Measurements from ENCODE around the gene RASSF5.
"Not testable (repeated sequence)": the region's sequence is repeated elsewhere in the genome, so short reads cannot be mapped to it uniquely, and the experiment has no call there.

The RASSF5 gene

DNA sequence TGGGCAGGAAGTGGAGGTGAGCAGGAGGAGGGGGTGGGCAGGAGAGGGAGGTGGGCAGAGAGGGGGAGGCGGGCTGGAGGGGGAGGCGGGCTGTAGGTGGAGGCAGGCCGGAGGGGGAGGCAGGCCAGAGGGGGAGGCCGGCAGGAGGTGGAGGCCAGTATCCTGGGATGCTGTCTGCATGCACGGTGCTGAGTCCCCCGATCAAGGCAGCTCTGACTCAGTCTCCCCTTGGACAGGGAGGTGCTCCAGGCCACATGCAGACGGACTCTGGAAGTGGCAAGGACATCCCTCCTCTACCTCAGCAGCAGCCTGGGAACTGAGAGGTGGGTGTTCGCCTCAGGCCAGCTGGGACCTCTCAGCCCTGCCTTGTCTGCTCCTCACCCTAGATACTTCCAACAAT is 27.1 kb upstream of the RASSF5 start:
- no peak overlapping the region for H3K4me3 ChIP-seq (ENCODE audit: low read length)
- H3K36me3 ChIP-seq (ENCODE audit: control insufficient read depth, low read length) = peaks cover 28% of the 10 kb centered on the region
- no peaks in the 10 kb centered on the region for H3K79me2 ChIP-seq (ENCODE audit: control insufficient read depth, low read length)
- no peaks in the 10 kb centered on the region for H3K27me3 ChIP-seq (ENCODE audit: control insufficient read depth, low read length)
- no peak overlapping the region for H3K27ac ChIP-seq (ENCODE audit: low read depth, low read length)
- H4K20me1 ChIP-seq (ENCODE audit: control insufficient read depth, insufficient read depth, low read depth, low read length) = no peaks in the 10 kb centered on the region
- no peak for TF ChIP-seq EZH2phosphoT487 (IDR thresholded peaks at IDR 0.05; ENCODE audit: borderline replicate concordance, low read length)
- TF ChIP-seq, protein P1, sequence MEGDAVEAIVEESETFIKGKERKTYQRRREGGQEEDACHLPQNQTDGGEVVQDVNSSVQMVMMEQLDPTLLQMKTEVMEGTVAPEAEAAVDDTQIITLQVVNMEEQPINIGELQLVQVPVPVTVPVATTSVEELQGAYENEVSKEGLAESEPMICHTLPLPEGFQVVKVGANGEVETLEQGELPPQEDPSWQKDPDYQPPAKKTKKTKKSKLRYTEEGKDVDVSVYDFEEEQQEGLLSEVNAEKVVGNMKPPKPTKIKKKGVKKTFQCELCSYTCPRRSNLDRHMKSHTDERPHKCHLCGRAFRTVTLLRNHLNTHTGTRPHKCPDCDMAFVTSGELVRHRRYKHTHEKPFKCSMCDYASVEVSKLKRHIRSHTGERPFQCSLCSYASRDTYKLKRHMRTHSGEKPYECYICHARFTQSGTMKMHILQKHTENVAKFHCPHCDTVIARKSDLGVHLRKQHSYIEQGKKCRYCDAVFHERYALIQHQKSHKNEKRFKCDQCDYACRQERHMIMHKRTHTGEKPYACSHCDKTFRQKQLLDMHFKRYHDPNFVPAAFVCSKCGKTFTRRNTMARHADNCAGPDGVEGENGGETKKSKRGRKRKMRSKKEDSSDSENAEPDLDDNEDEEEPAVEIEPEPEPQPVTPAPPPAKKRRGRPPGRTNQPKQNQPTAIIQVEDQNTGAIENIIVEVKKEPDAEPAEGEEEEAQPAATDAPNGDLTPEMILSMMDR (IDR thresholded peaks at IDR 0.05; ENCODE audit: low read depth, low read length, poor library complexity, severe bottlenecking) = no peak
- H3K4me2 ChIP-seq (ENCODE audit: low read length) = no peak overlapping the region
- H3K9me3 ChIP-seq (ENCODE audit: control insufficient read depth, insufficient read depth, low read length) = no peaks in the 10 kb centered on the region
- no peaks in the 10 kb centered on the region for H3F3A ChIP-seq (ENCODE audit: control insufficient read depth, insufficient read depth)
- no peaks in the 10 kb centered on the region for H3K9me2 ChIP-seq (replicated peaks; ENCODE audit: control insufficient read depth, low read length)
- H3K4me1 ChIP-seq (ENCODE audit: control insufficient read depth, low read length) = no peaks in the 10 kb centered on the region

DNA sequence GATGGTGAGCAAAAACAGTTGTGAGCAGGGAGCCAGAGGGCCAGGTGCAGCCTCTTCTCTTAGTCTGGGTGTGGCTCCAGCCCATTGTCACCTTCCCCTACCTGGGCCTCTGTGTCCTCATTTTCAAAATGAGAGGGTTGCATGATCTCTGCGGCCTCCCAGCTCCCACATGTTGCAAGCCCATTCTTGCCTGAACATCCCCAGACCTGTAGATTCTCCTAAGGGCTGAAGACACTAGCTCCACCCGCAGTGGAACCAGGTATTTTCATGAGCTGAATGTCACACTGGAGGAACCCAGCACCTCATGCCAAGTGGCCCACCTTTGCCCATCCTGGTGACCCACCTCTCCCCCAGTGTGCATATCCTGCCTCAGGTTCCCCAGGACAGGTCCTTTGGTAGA is 24.7 kb upstream of the RASSF5 start:
- Histone ChIP-seq H3K36me3 (ENCODE audit: control insufficient read depth, low read length) (peaks cover 18% of the 10 kb centered on the region), H3K27me3 (ENCODE audit: control insufficient read depth, low read length) (no peaks in the 10 kb centered on the region), H3K4me2 (ENCODE audit: low read length) (no peak overlapping the region), H3K79me2 (ENCODE audit: control insufficient read depth, low read length) (no peaks in the 10 kb centered on the region), H3K4me1 (ENCODE audit: control insufficient read depth, low read length) (no peaks in the 10 kb centered on the region), H4K20me1 (ENCODE audit: control insufficient read depth, insufficient read depth, low read depth, low read length) (no peaks in the 10 kb centered on the region), H3F3A (ENCODE audit: control insufficient read depth, insufficient read depth) (no peaks in the 10 kb centered on the region), H3K9me3 (ENCODE audit: control insufficient read depth, insufficient read depth, low read length) (no peaks in the 10 kb centered on the region), H3K9me2 (replicated peaks; ENCODE audit: control insufficient read depth, low read length) (no peaks in the 10 kb centered on the region), H3K4me3 (ENCODE audit: low read length) (no peak overlapping the region), H3K27ac (ENCODE audit: low read depth, low read length) (no peak overlapping the region)
- no peak for TF ChIP-seq EZH2phosphoT487 (IDR thresholded peaks at IDR 0.05; ENCODE audit: borderline replicate concordance, low read length)
- TF ChIP-seq, protein P1 (IDR thresholded peaks at IDR 0.05; ENCODE audit: low read depth, low read length, poor library complexity, severe bottlenecking) = no peak

DNA sequence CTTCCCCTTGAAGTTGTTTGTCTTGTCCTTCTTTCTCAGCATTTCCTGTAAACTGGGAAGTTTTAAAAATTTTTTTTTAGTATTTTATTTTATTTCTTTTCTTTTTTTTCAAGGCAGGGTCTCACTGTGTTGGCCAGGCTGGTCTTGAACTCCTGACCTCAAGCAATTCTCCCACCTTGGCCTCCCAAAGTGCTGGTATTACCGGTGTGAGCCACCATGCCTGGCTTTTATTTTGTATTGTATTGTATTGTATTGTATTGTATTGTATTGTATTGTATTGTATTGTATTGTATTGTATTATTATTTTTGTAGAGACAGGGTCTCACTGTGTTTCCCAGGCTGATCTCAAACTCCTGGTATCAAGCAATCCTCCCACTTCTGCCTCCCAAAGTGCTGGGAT is 23.5 kb upstream of the RASSF5 start:
- H3K9me2 ChIP-seq (replicated peaks; ENCODE audit: control insufficient read depth, low read length); H3K4me1 ChIP-seq (ENCODE audit: control insufficient read depth, low read length): not testable (repeated sequence)
- peaks cover 11% of the 10 kb centered on the region for H3K36me3 ChIP-seq (ENCODE audit: control insufficient read depth, low read length)

DNA sequence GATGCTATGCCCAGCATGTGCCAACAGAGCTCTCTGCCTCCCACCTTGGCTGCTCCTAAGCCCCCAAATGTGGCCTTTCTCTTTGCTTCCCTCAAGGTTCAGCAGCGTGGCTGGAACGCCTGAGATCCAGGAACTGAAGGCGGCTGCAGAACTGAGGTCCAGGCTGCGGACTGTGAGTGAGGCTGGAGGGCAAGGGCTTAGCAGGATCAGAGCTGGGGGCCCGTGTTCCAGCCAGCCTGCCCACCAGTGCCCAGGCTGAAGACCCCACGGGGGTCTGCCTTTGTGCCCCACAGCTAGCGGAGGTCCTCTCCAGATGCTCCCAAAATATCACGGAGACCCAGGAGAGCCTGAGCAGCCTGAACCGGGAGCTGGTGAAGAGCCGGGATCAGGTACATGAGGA is 22.4 kb upstream of the RASSF5 start:
- no peaks in the 10 kb centered on the region for H3K9me3 ChIP-seq (ENCODE audit: control insufficient read depth, insufficient read depth, low read length)
- no peaks in the 10 kb centered on the region for H3F3A ChIP-seq (ENCODE audit: control insufficient read depth, insufficient read depth)
- no peaks in the 10 kb centered on the region for H3K79me2 ChIP-seq (ENCODE audit: control insufficient read depth, low read length)
- no peak overlapping the region for H3K4me3 ChIP-seq (ENCODE audit: low read length)
- H3K9me2 ChIP-seq (replicated peaks; ENCODE audit: control insufficient read depth, low read length) = no peaks in the 10 kb centered on the region
- no peak overlapping the region for H3K27ac ChIP-seq (ENCODE audit: low read depth, low read length)
- H3K4me1 ChIP-seq (ENCODE audit: control insufficient read depth, low read length) = no peaks in the 10 kb centered on the region
- no peaks in the 10 kb centered on the region for H4K20me1 ChIP-seq (ENCODE audit: control insufficient read depth, insufficient read depth, low read depth, low read length)
- no peaks in the 10 kb centered on the region for H3K27me3 ChIP-seq (ENCODE audit: control insufficient read depth, low read length)
- H3K4me2 ChIP-seq (ENCODE audit: low read length) = no peak overlapping the region
- H3K36me3 ChIP-seq (ENCODE audit: control insufficient read depth, low read length) = peaks cover 3% of the 10 kb centered on the region; the same call in 1 of the 2 replicates
- TF ChIP-seq EZH2phosphoT487 (IDR thresholded peaks at IDR 0.05; ENCODE audit: borderline replicate concordance, low read length) = no peak
- TF ChIP-seq, protein P1 (IDR thresholded peaks at IDR 0.05; ENCODE audit: low read depth, low read length, poor library complexity, severe bottlenecking) = no peak

More for the DNA sequence above, 23.5 kb upstream of the RASSF5 start:
- H3K27ac ChIP-seq (ENCODE audit: low read depth, low read length); H3F3A ChIP-seq (ENCODE audit: control insufficient read depth, insufficient read depth); H3K4me3 ChIP-seq (ENCODE audit: low read length); H3K4me2 ChIP-seq (ENCODE audit: low read length); H4K20me1 ChIP-seq (ENCODE audit: control insufficient read depth, insufficient read depth, low read depth, low read length); H3K27me3 ChIP-seq (ENCODE audit: control insufficient read depth, low read length); H3K79me2 ChIP-seq (ENCODE audit: control insufficient read depth, low read length); H3K9me3 ChIP-seq (ENCODE audit: control insufficient read depth, insufficient read depth, low read length): not testable (repeated sequence)

All from DOHH2 (cell line).